Colonic mucosa (tissue), 4 donors: ENCODE results near the gene PTPRE. TPM values are rescaled to one million over a fixed set of nuclear protein-coding genes. Genes with fewer than 3 reads are reported as not detected.

Source experiments
- DNase-seq: peaks from one replicate; pipeline ENCODE4 v3.0.0-alpha.2; 2020
- H3K27ac ChIP-seq: fragments of 200-600 bp; one replicate; pipeline ENCODE4 v1.8.0; 2021
- H3K27me3 ChIP-seq: fragments of 200-600 bp; one replicate; pipeline ENCODE4 v1.8.0; 2021
- H3K36me3 ChIP-seq: fragments of 200-600 bp; one replicate; pipeline ENCODE4 v1.8.0; 2021
- H3K4me1 ChIP-seq: fragments of 200-600 bp; one replicate; pipeline ENCODE4 v1.8.0; 2021; ENCODE audit warnings: mild to moderate bottlenecking
- H3K4me3 ChIP-seq: fragments of 200-600 bp; one replicate; pipeline ENCODE4 v1.8.0; 2021
- H3K9ac ChIP-seq, 2 donors: one replicate each; pipeline ENCODE4 v1.7.0; 2013; ENCODE audit warnings: control low read depth in 2 of 2, low read depth in 2 of 2, low read length in 2 of 2
- H3K9me3 ChIP-seq: fragments of 200-600 bp; one replicate; pipeline ENCODE4 v1.8.0; 2021
- CTCF ChIP-seq: fragments of 200-600 bp; IDR thresholded peaks from one replicate; pipeline ENCODE4 v1.8.0; 2022; ENCODE audit warnings: antibody characterized with exemption, mild to moderate bottlenecking
- intact Hi-C: fragments of 100-400 bp; cut with DNase I; formaldehyde crosslinking; loops from one replicate; pipeline ENCODE4 v1.14.1; 2022
- total RNA-seq, 2 donors: library from RNA; stranded (reverse); fragmentation: NEBNext Ultra II Directional in 1 of 2; extraction: Animal tissue kit (Norgen Biotek cat#: 25700) in 1 of 2; gene quantifications; one replicate each; pipeline ENCODE4 v1.2.1, GENCODE V29; 2021
- donor health status: healthy.
- donor health status: DM: no; HTN: no; CAD: no.
- donor health status: DM: no; HTN: no; CAD: no.

PTPRE gene
- total RNA-seq, 2 donors from 2014 or later, result 15.9 to 18.8 TPM

GRCh38 chr10:127945341-127945758 lies 38.4 kb downstream of the PTPRE start:
- no peak for TF ChIP-seq CTCF
- peak; percentile 32 for DNase-seq

GRCh38 chr10:127945948-127946711 lies 39.2 kb downstream of the PTPRE start:
- Histone ChIP-seq H3K9ac (no peak overlapping the region), H3K9me3 (no peaks in the 10 kb centered on the region), H3K4me3 (no peak overlapping the region), H3K27me3 (no peaks in the 10 kb centered on the region), H3K27ac (no peak overlapping the region), H3K36me3 (no peaks in the 10 kb centered on the region), H3K4me1 (no peaks in the 10 kb centered on the region)
- TF ChIP-seq CTCF, result no peak
- intact Hi-C loops, result no loop called here
- no peak for DNase-seq

More at GRCh38 chr10:127945341-127945758, 38.4 kb downstream of the PTPRE start:
- no peaks in the 10 kb centered on the region for H3K9me3 ChIP-seq
- no peak overlapping the region for H3K9ac ChIP-seq
- no peaks in the 10 kb centered on the region for H3K4me1 ChIP-seq
- H3K27ac ChIP-seq, result no peak overlapping the region
- no peaks in the 10 kb centered on the region for H3K36me3 ChIP-seq
- H3K27me3 ChIP-seq, result no peaks in the 10 kb centered on the region
- intact Hi-C loops, result no loop called here
- H3K4me3 ChIP-seq, result no peak overlapping the region

GRCh38 chr10:127947211-127947610 lies 40.3 kb downstream of the PTPRE start:
- intact Hi-C loops, result no loop called here
- no peak for DNase-seq
- Histone ChIP-seq H3K9me3 (no peaks in the 10 kb centered on the region), H3K36me3 (no peaks in the 10 kb centered on the region), H3K9ac (no peak overlapping the region), H3K27ac (no peak overlapping the region), H3K4me1 (no peaks in the 10 kb centered on the region), H3K4me3 (no peak overlapping the region), H3K27me3 (no peaks in the 10 kb centered on the region)
- TF ChIP-seq CTCF, result no peak

GRCh38 chr10:127948791-127949190 lies 41.9 kb downstream of the PTPRE start:
- H3K4me3 ChIP-seq, result no peak overlapping the region
- no peaks in the 10 kb centered on the region for H3K36me3 ChIP-seq
- TF ChIP-seq CTCF, result no peak
- no peak overlapping the region for H3K9ac ChIP-seq
- no peak overlapping the region for H3K27ac ChIP-seq
- H3K9me3 ChIP-seq, result no peaks in the 10 kb centered on the region
- H3K27me3 ChIP-seq, result no peaks in the 10 kb centered on the region
- DNase-seq, result no peak
- intact Hi-C loops, result no loop called here
- H3K4me1 ChIP-seq, result no peaks in the 10 kb centered on the region

- Histone ChIP-seq H3K4me3 (no peak overlapping the region), H3K36me3 (no peaks in the 10 kb centered on the region)
- intact Hi-C loops, result no loop called here
These were observed 42.9 kb downstream of the PTPRE start for GRCh38 chr10:127949831-127950230.

More at GRCh38 chr10:127949831-127950230, 42.9 kb downstream of the PTPRE start:
- Histone ChIP-seq H3K9ac (no peak overlapping the region), H3K27me3 (no peaks in the 10 kb centered on the region), H3K27ac (no peak overlapping the region), H3K9me3 (no peaks in the 10 kb centered on the region), H3K4me1 (no peaks in the 10 kb centered on the region)
- no peak for TF ChIP-seq CTCF
- DNase-seq, result no peak
